ENCODE measurements around the gene MCC. TPM values are rescaled to one million over a fixed set of nuclear protein-coding genes. Genes with fewer than 3 reads are reported as not detected.

MCC gene
- total and polyA plus RNA-seq, 2 donors from 2014 or later: 2.4 to 20.6 TPM

- H3K9me3 ChIP-seq (ENCODE audit: control insufficient read depth in 2 of 3, insufficient read depth in 1 of 3, low read length in 3 of 3): no peaks in the 10 kb centered on the region
- intact Hi-C loops (cut with DNase I): loop anchor here (10.0 kb wide), 1 partner anchor 339 kb away; no protein-coding TSS in a partner anchor
- DNase-seq (no peak), FAIRE-seq (no peak)
- no peak overlapping the region for H3K4me3 ChIP-seq (ENCODE audit: low read length in 3 of 3)
- no peak for TF ChIP-seq CTCF (IDR thresholded peaks at IDR 0.05; ENCODE audit: borderline replicate concordance, extremely low read depth, insufficient read depth)
- no peak overlapping the region for H3K9ac ChIP-seq (ENCODE audit: low read length in 3 of 3)
- H3K27ac ChIP-seq (ENCODE audit: low read depth in 2 of 2, low read length in 2 of 2): no peak overlapping the region
- no peaks in the 10 kb centered on the region for H3K27me3 ChIP-seq (ENCODE audit: control insufficient read depth, insufficient read depth, low read length)
- peaks cover 0 to 6% (median 0%) of the 10 kb centered on the region in 3 donors for H3K4me1 ChIP-seq (ENCODE audit: control insufficient read depth in 2 of 3, insufficient read depth in 2 of 3, low read depth in 1 of 3, low read length in 3 of 3)
- no peaks in the 10 kb centered on the region for H3K36me3 ChIP-seq (ENCODE audit: control insufficient read depth in 2 of 3, insufficient read depth in 3 of 3, low read length in 3 of 3)
Observed at GRCh38 chr5:113333411-113333810, 154.8 kb downstream of the MCC start.

GRCh38 chr5:113331209-113331551 lies 157.1 kb downstream of the MCC start:
- H3K4me3 ChIP-seq (ENCODE audit: low read length in 3 of 3): no peak overlapping the region
- peaks cover 0 to 3% (median 0%) of the 10 kb centered on the region in 3 donors for H3K4me1 ChIP-seq (ENCODE audit: control insufficient read depth in 2 of 3, insufficient read depth in 2 of 3, low read depth in 1 of 3, low read length in 3 of 3)
- DNase-seq (no peak), FAIRE-seq (no peak)
- no peak overlapping the region for H3K27ac ChIP-seq (ENCODE audit: low read depth in 2 of 2, low read length in 2 of 2)
- no peak for TF ChIP-seq CTCF (IDR thresholded peaks at IDR 0.05; ENCODE audit: borderline replicate concordance, extremely low read depth, insufficient read depth)
- no peaks in the 10 kb centered on the region for H3K27me3 ChIP-seq (ENCODE audit: control insufficient read depth, insufficient read depth, low read length)
- no peaks in the 10 kb centered on the region for H3K9me3 ChIP-seq (ENCODE audit: control insufficient read depth in 2 of 3, insufficient read depth in 1 of 3, low read length in 3 of 3)
- H3K9ac ChIP-seq (ENCODE audit: low read length in 3 of 3): no peak overlapping the region
- intact Hi-C loops (cut with DNase I): loop anchor here (10.0 kb wide), 1 partner anchor 336 kb away; no protein-coding TSS in a partner anchor
- no peaks in the 10 kb centered on the region for H3K36me3 ChIP-seq (ENCODE audit: control insufficient read depth in 2 of 3, insufficient read depth in 3 of 3, low read length in 3 of 3)

GRCh38 chr5:113330533-113331208 lies 157.6 kb downstream of the MCC start:
- peak in 2 of 5 donors; percentile 71 to 77 for DNase-seq
- FAIRE-seq: peak; percentile 38

More at GRCh38 chr5:113330533-113331208, 157.6 kb downstream of the MCC start:
- Histone ChIP-seq H3K27me3 (ENCODE audit: control insufficient read depth, insufficient read depth, low read length) (no peaks in the 10 kb centered on the region), H3K27ac (ENCODE audit: low read depth in 2 of 2, low read length in 2 of 2) (no peak overlapping the region), H3K9ac (ENCODE audit: low read length in 3 of 3) (no peak overlapping the region), H3K9me3 (ENCODE audit: control insufficient read depth in 2 of 3, insufficient read depth in 1 of 3, low read length in 3 of 3) (no peaks in the 10 kb centered on the region), H3K36me3 (ENCODE audit: control insufficient read depth in 2 of 3, insufficient read depth in 3 of 3, low read length in 3 of 3) (no peaks in the 10 kb centered on the region), H3K4me3 (ENCODE audit: low read length in 3 of 3) (peak overlapping the region in 2 of 3 donors; percentile 16 to 37), H3K4me1 (ENCODE audit: control insufficient read depth in 2 of 3, insufficient read depth in 2 of 3, low read depth in 1 of 3, low read length in 3 of 3) (peaks cover 0 to 3% (median 0%) of the 10 kb centered on the region in 3 donors)
- intact Hi-C loops (cut with DNase I): loop anchor here (10.0 kb wide), 1 partner anchor 336 kb away; no protein-coding TSS in a partner anchor
- TF ChIP-seq CTCF (IDR thresholded peaks at IDR 0.05; ENCODE audit: borderline replicate concordance, extremely low read depth, insufficient read depth): peak; percentile 49

Measured in kidney (tissue), 14 donors.